Esophagus muscularis mucosa (tissue), 4 donors: ENCODE results near the gene SPDYC. TPM values are rescaled to one million over a fixed set of nuclear protein-coding genes. Genes with fewer than 3 reads are reported as not detected.

ENCODE experiments used
- DNase-seq: peaks from one replicate; pipeline ENCODE4 v3.0.0-alpha.2; 2017; ENCODE audit errors: extremely low spot score
- H3K27ac ChIP-seq, 4 donors: fragments of 200-600 bp; sonication (generic); replicated peaks in 1 of 4; 1 replicate in 3 of 4; 2 replicates in 1 of 4; pipeline ENCODE4 v1.5.1; 2016 to 2019; ENCODE audit warnings: mild to moderate bottlenecking in 1 of 4
- H3K27me3 ChIP-seq, 4 donors: fragments of 200-600 bp; sonication (generic); one replicate each; pipeline versions ENCODE4 v1.5.1 to v1.6.0; 2016 to 2019
- H3K36me3 ChIP-seq, 4 donors: fragments of 200-600 bp; sonication (generic); one replicate each; pipeline ENCODE4 v1.5.1; 2016 to 2019
- H3K4me1 ChIP-seq, 4 donors: fragments of 200-600 bp; sonication (generic); one replicate each; pipeline ENCODE4 v1.5.1; 2016 to 2019
- H3K4me3 ChIP-seq, 4 donors: fragments of 200-600 bp; sonication (generic); 1 replicate in 2 of 4; 2 replicates in 2 of 4; pipeline ENCODE4 v1.5.1; 2016 to 2019; ENCODE audit warnings: mild to moderate bottlenecking in 4 of 4, moderate library complexity in 1 of 4
- H3K9me3 ChIP-seq, 4 donors: fragments of 200-600 bp; sonication (generic); 1 replicate in 3 of 4; 2 replicates in 1 of 4; pipeline ENCODE4 v1.5.1; 2016 to 2019
- CTCF ChIP-seq, 3 experiments: fragments of 200-600 bp in 2 of 3; fragments of 450-650 bp in 1 of 3; sonication (generic) in 2 of 3; IDR thresholded peaks; one replicate each; pipeline ENCODE4 v1.5.1; 2017 to 2019; ENCODE audit warnings: antibody characterized with exemption in 3 of 3, mild to moderate bottlenecking in 2 of 3, moderate library complexity in 1 of 3
- EP300 ChIP-seq: sonication (generic); formaldehyde crosslinking; IDR thresholded peaks from one replicate; pipeline ENCODE4 v1.6.1; 2017; ENCODE audit warnings: antibody characterized with exemption
- POLR2A ChIP-seq: fragments of 450-650 bp; IDR thresholded peaks from one replicate; pipeline ENCODE4 v1.6.1; 2017; ENCODE audit warnings: antibody characterized with exemption, moderate library complexity, mild to moderate bottlenecking, low read depth
- POLR2AphosphoS5 ChIP-seq, 2 donors: sonication (generic); formaldehyde crosslinking; IDR thresholded peaks; one replicate each; pipeline ENCODE4 v1.6.1; 2017; ENCODE audit warnings: antibody characterized with exemption in 2 of 2
- WGBS: methylation state at CpG from one replicate; pipeline ENCODE4 v1.1.5; 2018; 5-methylcytosine and 5-hydroxymethylcytosine counted together
- intact Hi-C: fragments of 100-400 bp; cut with DNase I; formaldehyde crosslinking; loops from one replicate; pipeline ENCODE4 v1.15.1; 2023
- total RNA-seq, 4 donors: library from RNA; depleted of rRNA; stranded (reverse); fragments of >200 nt; gene quantifications; one replicate each; pipeline versions ENCODE4 v1.1.0 to v1.2.1, GENCODE V29; 2016

SPDYC gene
- total RNA-seq, 4 donors from 2014 or later, result not detected

- peaks cover 4 to 13% (median 10%) of the 10 kb centered on the region in 4 donors for H3K4me1 ChIP-seq
- 64% methylated on average over 2 of the region's 2 CpGs for WGBS
- TF ChIP-seq EP300 (no peak), POLR2A (no peak), CTCF (IDR thresholded peaks at IDR 0.05) (no peak), POLR2AphosphoS5 (IDR thresholded peaks at IDR 0.05) (no peak)
- intact Hi-C loops, result no loop called here
- no peak for DNase-seq
- H3K9me3 ChIP-seq, result no peaks in the 10 kb centered on the region
- no peaks in the 10 kb centered on the region for H3K36me3 ChIP-seq
- no peaks in the 10 kb centered on the region for H3K27me3 ChIP-seq
- no peak overlapping the region for H3K27ac ChIP-seq
- H3K4me3 ChIP-seq, result no peak overlapping the region
Observed at GRCh38 chr11:65152122-65152521, 17.9 kb upstream of the SPDYC start.

GRCh38 chr11:65156256-65156655 lies 13.8 kb upstream of the SPDYC start:
- Histone ChIP-seq H3K9me3 (no peaks in the 10 kb centered on the region), H3K36me3 (no peaks in the 10 kb centered on the region), H3K4me3 (no peak overlapping the region), H3K4me1 (peaks cover 0 to under 1% (median 0%) of the 10 kb centered on the region in 4 donors), H3K27me3 (no peaks in the 10 kb centered on the region), H3K27ac (no peak overlapping the region)
- WGBS, result 94% methylated on average over 3 of the region's 3 CpGs
- DNase-seq, result no peak
- TF ChIP-seq CTCF (IDR thresholded peaks at IDR 0.05) (no peak), POLR2AphosphoS5 (IDR thresholded peaks at IDR 0.05) (no peak), EP300 (no peak), POLR2A (no peak)
- intact Hi-C loops, result no loop called here

GRCh38 chr11:65156926-65157325 lies 13.1 kb upstream of the SPDYC start:
- intact Hi-C loops, result no loop called here
- DNase-seq, result no peak
- Histone ChIP-seq H3K4me1 (no peaks in the 10 kb centered on the region), H3K27ac (no peak overlapping the region), H3K36me3 (no peaks in the 10 kb centered on the region), H3K4me3 (no peak overlapping the region), H3K27me3 (no peaks in the 10 kb centered on the region), H3K9me3 (no peaks in the 10 kb centered on the region)
- TF ChIP-seq POLR2A, result no peak
- no peak for TF ChIP-seq EP300
- TF ChIP-seq POLR2AphosphoS5 (IDR thresholded peaks at IDR 0.05), result no peak
- no peak for TF ChIP-seq CTCF (IDR thresholded peaks at IDR 0.05)
- WGBS, result 90% methylated on average over 3 of the region's 3 CpGs

- Histone ChIP-seq H3K9me3 (no peaks in the 10 kb centered on the region), H3K4me1 (no peaks in the 10 kb centered on the region), H3K27ac (no peak overlapping the region), H3K36me3 (no peaks in the 10 kb centered on the region), H3K4me3 (no peak overlapping the region), H3K27me3 (no peaks in the 10 kb centered on the region)
- WGBS, result 72% methylated on average over 3 of the region's 3 CpGs
- TF ChIP-seq EP300, result no peak
- no peak for TF ChIP-seq CTCF (IDR thresholded peaks at IDR 0.05)
- no peak for TF ChIP-seq POLR2AphosphoS5 (IDR thresholded peaks at IDR 0.05)
- TF ChIP-seq POLR2A, result no peak
- intact Hi-C loops, result no loop called here
- DNase-seq, result no peak
Observed at GRCh38 chr11:65157336-65157735, 12.7 kb upstream of the SPDYC start.

GRCh38 chr11:65159012-65159411 lies 11.0 kb upstream of the SPDYC start:
- no peaks in the 10 kb centered on the region for H3K9me3 ChIP-seq
- H3K4me1 ChIP-seq, result no peaks in the 10 kb centered on the region
- intact Hi-C loops, result no loop called here
- H3K36me3 ChIP-seq, result no peaks in the 10 kb centered on the region
- no peak overlapping the region for H3K27ac ChIP-seq
- TF ChIP-seq POLR2AphosphoS5 (IDR thresholded peaks at IDR 0.05) (no peak), POLR2A (no peak), EP300 (no peak), CTCF (IDR thresholded peaks at IDR 0.05) (no peak)
- H3K4me3 ChIP-seq, result no peak overlapping the region
- 69% methylated on average over 5 of the region's 5 CpGs for WGBS
- DNase-seq, result no peak
- H3K27me3 ChIP-seq, result no peaks in the 10 kb centered on the region
